Hepatocyte (in vitro differentiated cells): ENCODE data around the gene AURKA.

ENCODE experiments used
- CTCF ChIP-seq: fragments of 200-600 bp; sonication (generic); IDR thresholded peaks from 2 replicates; pipeline ENCODE4 v1.5.1; 2016; ENCODE audit warnings: antibody characterized with exemption, mild to moderate bottlenecking; ENCODE audit not compliant: poor library complexity
- EZH2 ChIP-seq: fragments of 200-600 bp; sonication (generic); IDR thresholded peaks from 2 replicates; pipeline ENCODE4 v1.6.1; 2016; ENCODE audit warnings: antibody characterized with exemption, mild to moderate bottlenecking, borderline replicate concordance
- EZH2phosphoT487 ChIP-seq: fragments of 200-600 bp; sonication (generic); IDR thresholded peaks from one replicate; pipeline ENCODE4 v1.6.1; 2018; ENCODE audit warnings: antibody characterized with exemption, mild to moderate bottlenecking, low read depth, moderate library complexity; ENCODE audit not compliant: unreplicated experiment, severe bottlenecking

GRCh38 chr20:56323206-56323605 lies 68.8 kb downstream of the AURKA start:
- no peak for TF ChIP-seq CTCF
- no peak for TF ChIP-seq EZH2phosphoT487
- TF ChIP-seq EZH2, result no peak
